Activated naive CD8-positive, alpha-beta T cell (primary cell): ENCODE measurements around the gene PTPRG.

Source experiments
- H3K27ac Mint-ChIP-seq: one replicate; pipeline ENCODE4 v1.8.0; 2021; ENCODE audit warnings: mixed read lengths
- H3K27me3 Mint-ChIP-seq: one replicate; pipeline ENCODE4 v1.8.0; 2021; ENCODE audit warnings: mixed read lengths
- H3K36me3 Mint-ChIP-seq: one replicate; pipeline ENCODE4 v1.8.0; 2021; ENCODE audit warnings: mixed read lengths
- H3K4me1 Mint-ChIP-seq: one replicate; pipeline ENCODE4 v1.8.0; 2021; ENCODE audit warnings: low read depth, mixed read lengths
- H3K4me3 Mint-ChIP-seq: one replicate; pipeline ENCODE4 v1.8.0; 2021; ENCODE audit warnings: mild to moderate bottlenecking, mixed read lengths
- H3K9me3 Mint-ChIP-seq: one replicate; pipeline ENCODE4 v1.8.0; 2021; ENCODE audit warnings: low read depth, mixed read lengths

Gene PTPRG

DNA sequence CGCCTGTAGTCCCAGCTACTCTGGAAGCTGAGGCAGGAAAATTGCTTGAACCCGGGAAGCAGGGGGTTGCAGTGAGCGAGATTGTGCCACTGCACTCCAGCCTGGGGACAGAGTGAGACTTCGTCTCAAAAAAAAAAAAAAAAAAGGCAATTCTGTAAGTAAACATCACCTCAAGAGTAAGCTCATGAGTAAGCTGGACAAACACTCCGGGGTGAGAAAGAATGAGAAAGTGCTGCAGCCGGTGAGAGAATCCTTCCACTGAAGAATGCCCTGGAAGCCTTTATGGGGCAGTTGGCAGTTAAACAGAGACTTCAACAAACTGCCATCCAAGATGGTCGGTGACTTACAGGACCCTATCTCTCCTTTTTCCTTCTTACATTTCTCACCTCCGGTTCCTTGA lies 764.5 kb downstream of the PTPRG start:
- H3K4me3 Mint-ChIP-seq = no peak overlapping the region
- no peak overlapping the region for H3K27ac Mint-ChIP-seq
- no peaks in the 10 kb centered on the region for H3K9me3 Mint-ChIP-seq
- H3K27me3 Mint-ChIP-seq = peaks cover 1% of the 10 kb centered on the region
- no peaks in the 10 kb centered on the region for H3K36me3 Mint-ChIP-seq
- no peaks in the 10 kb centered on the region for H3K4me1 Mint-ChIP-seq

DNA sequence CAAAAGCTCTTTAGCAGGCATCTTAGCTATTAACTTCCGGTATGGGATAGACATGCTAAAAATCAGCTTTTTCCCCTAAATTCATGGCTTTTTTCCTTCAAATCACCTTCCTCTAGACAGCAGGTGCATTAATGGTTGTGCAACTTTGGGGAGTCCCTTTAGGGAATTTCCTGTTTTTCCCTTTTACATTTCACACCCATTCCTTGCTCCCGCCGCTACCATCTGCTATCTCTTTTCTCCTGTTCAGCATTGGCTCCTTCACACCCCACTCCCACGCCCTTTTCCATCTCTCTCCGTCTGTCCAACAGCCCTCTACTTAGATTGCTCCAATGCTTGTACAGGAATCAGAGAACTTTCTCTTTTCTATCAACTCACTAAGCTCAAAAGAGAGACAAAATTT lies 768.6 kb downstream of the PTPRG start:
- no peak overlapping the region for H3K27ac Mint-ChIP-seq
- H3K9me3 Mint-ChIP-seq = no peaks in the 10 kb centered on the region
- no peaks in the 10 kb centered on the region for H3K4me1 Mint-ChIP-seq
- peaks cover 1% of the 10 kb centered on the region for H3K27me3 Mint-ChIP-seq
- no peaks in the 10 kb centered on the region for H3K36me3 Mint-ChIP-seq
- no peak overlapping the region for H3K4me3 Mint-ChIP-seq

DNA sequence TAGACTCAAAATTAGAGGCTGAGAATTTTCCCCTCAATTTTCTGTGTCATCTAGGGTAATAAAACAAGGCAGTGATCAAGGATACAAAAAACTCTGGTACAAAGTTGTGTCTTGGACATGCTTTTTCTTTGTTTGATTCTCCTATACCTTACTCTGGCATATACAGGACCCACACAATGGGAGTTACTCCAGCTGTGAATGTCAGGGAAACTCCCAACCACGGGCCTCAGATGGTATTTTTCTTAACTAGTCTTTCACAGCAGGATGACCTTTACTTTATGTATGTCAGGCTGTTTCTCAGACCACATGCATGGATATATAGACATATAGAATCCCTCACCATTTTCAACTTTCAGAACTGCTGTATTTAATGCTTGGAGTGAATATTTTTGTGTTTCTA lies 770.6 kb downstream of the PTPRG start:
- Mint-ChIP-seq H3K4me1 (no peaks in the 10 kb centered on the region), H3K9me3 (no peaks in the 10 kb centered on the region), H3K27ac (no peak overlapping the region), H3K36me3 (no peaks in the 10 kb centered on the region), H3K27me3 (peaks cover 1% of the 10 kb centered on the region), H3K4me3 (no peak overlapping the region)

DNA sequence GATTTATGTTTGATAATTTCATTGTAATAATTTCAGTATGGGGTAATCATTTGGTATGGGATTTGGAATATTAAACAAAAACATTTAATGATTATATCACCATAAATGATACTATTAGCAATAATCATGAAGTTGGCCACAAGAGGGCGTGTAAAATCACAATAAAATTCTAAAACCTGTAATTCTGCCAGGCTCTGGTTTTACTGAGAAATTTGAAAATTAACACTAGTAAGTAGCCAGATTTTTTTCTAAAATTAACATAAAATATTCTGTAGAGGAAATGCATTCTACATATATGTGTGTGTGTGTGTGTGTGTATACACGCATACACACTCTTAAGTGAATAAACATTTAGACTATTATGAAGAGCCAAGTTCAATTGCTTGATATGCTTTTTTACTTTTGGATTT lies 771.5 kb downstream of the PTPRG start:
- H3K4me1 Mint-ChIP-seq = no peaks in the 10 kb centered on the region
- no peaks in the 10 kb centered on the region for H3K36me3 Mint-ChIP-seq
- no peaks in the 10 kb centered on the region for H3K9me3 Mint-ChIP-seq
- no peak overlapping the region for H3K27ac Mint-ChIP-seq
- H3K27me3 Mint-ChIP-seq = peaks cover 3% of the 10 kb centered on the region
- H3K4me3 Mint-ChIP-seq = no peak overlapping the region

DNA sequence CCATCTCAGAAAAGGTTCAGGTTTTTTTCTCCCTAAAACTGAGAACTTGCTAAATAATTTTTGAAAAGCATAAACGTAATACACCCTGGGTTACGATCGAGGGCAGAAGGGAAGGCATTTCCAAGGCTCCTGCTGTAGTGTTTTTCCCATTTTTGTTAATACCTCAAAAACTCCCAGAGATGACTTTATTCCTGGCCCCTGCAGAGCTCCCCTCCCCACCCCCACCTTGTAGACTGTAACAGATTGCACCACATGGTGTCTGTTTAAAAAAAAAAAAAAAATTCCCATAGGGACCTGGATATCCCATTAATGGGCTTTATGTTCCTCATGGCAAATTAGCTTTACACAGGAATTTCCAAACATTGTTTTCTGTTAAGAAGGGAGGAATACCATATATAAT lies 773.8 kb downstream of the PTPRG start:
- no peak overlapping the region for H3K4me3 Mint-ChIP-seq
- H3K27me3 Mint-ChIP-seq = peaks cover 3% of the 10 kb centered on the region
- no peaks in the 10 kb centered on the region for H3K9me3 Mint-ChIP-seq
- H3K4me1 Mint-ChIP-seq = no peaks in the 10 kb centered on the region
- H3K36me3 Mint-ChIP-seq = no peaks in the 10 kb centered on the region
- H3K27ac Mint-ChIP-seq = no peak overlapping the region

DNA sequence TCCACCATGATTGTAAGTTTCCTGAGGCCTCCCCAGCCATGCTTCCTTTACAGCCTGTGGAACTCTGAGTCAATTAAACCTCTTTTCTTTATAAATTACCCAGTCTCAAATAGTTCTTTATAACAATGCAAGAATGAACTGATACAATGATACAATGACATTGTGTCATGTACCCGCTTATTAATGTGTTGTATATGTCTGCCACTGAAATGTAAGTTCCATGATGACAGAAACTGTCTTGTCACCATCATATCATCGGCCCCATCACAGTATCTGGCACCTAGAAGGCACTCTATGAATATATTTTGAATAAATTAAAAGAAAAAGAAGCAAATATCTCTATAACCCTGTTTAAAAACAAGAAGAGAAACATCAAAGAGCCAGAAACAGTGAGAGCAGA lies 782.4 kb downstream of the PTPRG start:
- Mint-ChIP-seq H3K36me3 (no peaks in the 10 kb centered on the region), H3K9me3 (no peaks in the 10 kb centered on the region), H3K4me1 (no peaks in the 10 kb centered on the region), H3K27ac (no peak overlapping the region), H3K27me3 (peaks cover 14% of the 10 kb centered on the region), H3K4me3 (no peak overlapping the region)
